Activated CD8-positive, alpha-beta memory T cell treated with anti-CD3 and anti-CD28 coated beads, Interleukin-2, amount 50 U/mL, for 24 hours (primary cell): ENCODE measurements around the gene LGI4.
"Not testable (repeated sequence)": the region's sequence is repeated elsewhere in the genome, so short reads cannot be mapped to it uniquely, and the experiment has no call there.

Experiments used
- DNase-seq: peaks from one replicate; pipeline ENCODE4 v3.0.0-alpha.2; 2020; ENCODE audit errors: extremely low read depth

The LGI4 gene

DNA sequence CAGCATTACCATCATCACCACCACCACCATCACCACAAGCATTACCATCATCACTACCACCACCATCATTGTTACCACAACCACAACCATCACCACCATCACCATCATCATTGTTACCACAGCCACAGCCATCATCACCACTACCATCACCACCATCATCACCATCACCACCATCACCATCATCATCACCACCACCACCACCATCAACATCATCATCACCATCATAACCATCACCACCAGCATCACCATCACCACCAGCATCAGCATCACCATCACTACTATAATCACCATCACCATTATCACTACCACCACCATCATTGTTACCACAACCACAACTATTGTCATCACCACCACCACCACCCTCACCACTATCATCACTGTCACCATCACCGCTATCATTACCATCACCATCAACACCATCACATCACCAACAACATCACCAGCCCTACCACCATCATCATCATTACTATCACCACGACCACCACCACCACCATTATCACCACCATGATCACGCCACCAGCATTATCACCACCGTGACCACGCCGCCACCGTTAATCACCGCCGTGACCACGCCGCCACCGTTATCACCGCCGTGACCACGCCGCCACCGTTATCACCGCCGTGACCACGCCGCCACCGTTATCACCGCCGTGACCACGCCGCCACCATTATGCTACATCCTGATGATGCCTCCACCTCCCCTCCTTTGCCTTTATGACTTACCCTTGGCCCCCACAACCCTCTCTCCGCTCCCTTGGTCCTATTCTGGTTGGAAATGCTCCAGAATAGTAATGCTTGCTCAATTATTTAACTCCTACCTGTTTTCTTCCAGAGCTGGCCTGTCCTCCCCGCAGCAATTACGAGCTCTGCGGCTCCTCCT is 29.2 kb downstream of the LGI4 start:
- no peak for DNase-seq

DNA sequence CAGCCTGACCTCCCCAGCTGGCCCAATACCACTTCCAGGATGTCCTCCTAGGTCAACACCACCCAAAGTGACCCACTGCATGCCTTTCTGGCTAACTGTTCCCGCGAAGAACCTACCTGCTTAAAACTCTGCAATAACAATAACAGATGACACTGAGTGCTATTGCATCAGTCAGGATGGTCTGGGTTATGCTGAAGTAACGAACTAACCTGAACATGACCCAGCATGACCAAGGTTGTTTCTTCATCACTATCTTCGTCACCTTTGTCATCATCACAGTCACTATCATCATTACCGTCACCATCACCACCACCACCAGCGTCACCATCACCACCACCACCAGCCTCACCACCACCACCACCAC is 29.8 kb downstream of the LGI4 start:
- no peak for DNase-seq

- no peak for DNase-seq
Measured at GRCh38 chr19:35104361-35104760, 30.5 kb downstream of the LGI4 start.

DNA sequence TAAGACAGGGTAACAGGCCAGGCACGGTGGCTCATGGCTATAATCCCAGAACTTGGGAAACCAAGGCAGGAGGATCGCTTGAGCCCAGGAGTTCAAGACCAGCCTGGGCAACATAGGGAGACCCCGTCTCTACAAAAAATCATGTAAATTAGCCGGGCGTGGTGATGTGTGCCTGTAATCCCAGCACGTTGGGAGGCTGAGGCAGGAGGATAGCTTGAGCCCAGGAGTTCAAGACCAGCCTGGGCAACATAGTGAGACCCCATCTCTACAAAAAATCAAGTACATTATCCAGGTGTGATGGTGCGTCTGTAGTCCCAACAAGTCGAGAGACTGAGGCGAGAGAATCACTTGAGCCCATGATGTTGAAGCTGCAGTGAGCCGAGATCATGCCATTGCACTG is 31.2 kb downstream of the LGI4 start:
- not testable (repeated sequence) for DNase-seq

DNA sequence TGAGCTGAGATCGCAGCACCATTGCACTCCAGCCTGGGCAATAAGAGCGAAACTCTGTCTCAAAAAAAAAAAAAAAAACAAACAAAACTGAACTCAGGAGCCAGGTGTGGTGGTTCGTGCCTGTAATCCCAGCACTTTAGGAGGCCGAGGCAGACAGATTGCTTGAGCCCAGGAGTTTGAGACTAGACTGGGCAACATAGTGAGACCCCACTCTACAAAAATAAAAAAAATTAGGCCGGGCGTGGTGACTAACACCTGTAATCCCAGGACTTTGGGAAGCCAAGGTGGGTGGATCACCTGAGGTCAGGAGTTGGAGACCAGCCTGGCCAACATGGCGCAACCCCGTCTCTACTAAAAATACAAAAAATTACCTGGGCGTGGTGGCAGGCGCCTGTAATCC is 32.9 kb downstream of the LGI4 start:
- DNase-seq = not testable (repeated sequence)

GRCh38 chr19:35100588-35101533 is 34.0 kb downstream of the LGI4 start:
- DNase-seq = no peak

- DNase-seq = no peak
Measured at GRCh38 chr19:35099897-35100275, 35.0 kb downstream of the LGI4 start.

DNA sequence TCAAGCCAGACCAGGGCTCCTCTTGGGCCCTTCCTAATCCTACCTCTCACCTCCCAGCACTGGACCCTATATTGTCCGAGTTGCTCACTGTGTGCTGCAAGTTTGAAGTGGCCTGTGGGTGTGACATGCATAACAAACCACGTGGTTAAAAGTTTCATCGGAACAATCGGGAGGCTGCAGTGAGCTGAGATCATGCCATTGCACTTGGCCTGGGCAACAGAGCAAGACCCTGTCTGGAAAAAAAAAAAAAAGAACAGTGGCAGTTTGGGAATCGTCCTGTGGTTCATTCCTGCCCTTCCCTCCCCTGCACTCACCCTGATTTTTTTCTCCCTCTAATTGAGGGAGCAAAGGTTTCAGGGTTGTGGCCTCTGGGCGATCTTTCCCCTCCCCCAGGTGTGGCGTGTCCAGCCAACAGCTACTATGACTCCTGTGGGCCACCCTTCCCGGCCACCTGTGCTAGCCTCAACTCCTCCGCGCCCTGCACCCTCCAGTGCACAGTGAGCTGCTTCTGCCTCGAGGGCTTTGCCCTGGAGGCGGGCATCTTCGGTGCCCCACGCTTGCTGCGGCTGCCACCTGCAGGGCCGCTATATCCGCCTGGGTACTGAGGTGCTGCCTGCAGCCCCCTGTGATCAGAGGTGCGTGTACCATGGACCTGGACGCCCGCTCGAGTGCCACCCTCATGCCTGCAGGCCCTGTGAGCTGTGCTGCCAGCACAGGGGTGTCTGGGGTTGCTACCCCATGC is 35.5 kb downstream of the LGI4 start:
- DNase-seq = no peak

- DNase-seq = no peak
Measured at GRCh38 chr19:35098413-35099049, 36.3 kb downstream of the LGI4 start.

DNA sequence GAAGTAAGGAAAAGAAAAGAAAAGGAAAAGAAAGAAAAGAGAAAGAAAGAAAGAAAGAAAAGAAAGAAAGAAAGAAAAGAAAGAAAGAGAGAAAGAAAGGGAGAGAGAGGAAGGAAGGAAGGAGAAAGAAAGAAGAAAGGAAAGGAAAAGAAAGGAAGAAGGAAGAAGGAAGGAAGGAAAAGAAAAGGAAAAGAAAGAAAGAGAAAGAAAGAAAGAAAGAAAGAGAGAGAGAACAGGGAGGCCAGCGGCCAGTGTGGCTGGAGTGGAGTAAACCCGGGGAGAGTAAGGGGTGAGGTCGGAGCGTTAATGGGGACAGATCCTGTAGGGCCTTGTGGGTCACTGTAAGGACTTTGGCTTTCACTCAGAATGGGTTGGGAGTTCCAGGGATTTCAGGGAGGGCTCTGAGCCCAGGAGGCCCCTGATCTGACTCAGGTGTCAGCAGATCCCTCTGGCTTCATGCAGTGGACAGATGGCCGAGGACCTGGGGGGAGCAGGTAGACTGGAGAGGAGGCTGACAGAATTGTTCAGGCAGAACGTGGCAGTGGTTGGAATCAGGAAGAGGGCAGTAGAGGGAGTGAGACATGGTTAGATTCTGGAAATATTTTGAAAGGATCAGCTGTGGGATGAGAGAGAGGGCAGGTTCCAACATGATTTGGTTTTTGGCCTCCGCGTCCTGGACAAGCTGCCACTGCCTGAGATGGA is 39.0 kb downstream of the LGI4 start:
- DNase-seq = no peak

DNA sequence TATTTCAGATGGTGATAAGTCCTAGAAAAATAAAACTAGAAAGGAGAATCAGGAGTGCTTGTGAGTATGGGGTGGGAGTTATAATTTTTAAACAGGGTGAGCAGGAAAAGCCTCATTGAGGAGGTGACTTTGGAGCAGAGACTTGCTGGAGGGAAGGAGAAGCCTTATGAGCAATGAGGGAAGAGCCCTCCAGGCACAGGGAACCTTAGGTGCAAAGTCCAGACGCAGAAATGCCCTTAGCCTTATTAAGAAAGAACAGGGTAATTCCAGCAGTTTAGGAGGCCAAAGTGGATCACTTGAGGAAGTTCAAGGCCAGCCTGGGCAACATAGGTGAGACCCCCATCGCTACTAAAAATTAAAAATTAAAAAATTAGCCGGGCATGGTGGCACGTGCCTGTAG is 40.2 kb downstream of the LGI4 start:
- no peak for DNase-seq

DNA sequence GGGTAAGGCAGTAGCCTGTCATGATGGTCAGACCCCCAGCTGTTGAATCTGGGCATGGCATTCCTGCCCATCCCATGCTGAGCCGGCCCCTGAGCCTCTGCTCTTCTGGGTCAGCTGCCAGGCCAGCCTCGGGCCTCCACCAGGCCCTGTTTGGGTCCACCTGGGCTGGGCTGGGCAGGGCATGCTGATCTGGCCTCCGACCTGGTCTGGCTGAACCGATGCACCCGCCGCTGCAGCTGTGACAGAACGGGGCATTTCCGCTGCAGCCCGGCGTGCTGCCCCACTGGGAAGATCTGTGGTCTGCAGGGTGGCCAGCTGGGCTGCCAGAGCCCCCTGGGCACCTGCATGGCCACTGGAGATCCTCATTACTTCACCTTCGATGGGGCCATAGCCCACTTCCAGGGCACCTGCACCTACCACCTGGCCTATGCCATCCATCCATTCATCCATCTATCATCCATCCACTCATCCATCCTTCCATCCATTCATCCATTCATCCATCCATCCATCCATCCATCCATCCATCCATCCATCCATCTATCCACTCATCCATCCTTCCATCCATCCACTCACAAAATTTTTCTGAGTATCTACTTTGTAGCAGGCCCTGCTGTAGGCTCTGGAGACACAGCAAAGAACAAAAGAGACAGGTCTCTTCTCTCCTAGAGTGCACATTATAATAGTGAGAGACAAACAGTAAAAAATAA is 40.8 kb downstream of the LGI4 start:
- DNase-seq = no peak

GRCh38 chr19:35093430-35093829 is 41.4 kb downstream of the LGI4 start:
- DNase-seq = no peak

DNA sequence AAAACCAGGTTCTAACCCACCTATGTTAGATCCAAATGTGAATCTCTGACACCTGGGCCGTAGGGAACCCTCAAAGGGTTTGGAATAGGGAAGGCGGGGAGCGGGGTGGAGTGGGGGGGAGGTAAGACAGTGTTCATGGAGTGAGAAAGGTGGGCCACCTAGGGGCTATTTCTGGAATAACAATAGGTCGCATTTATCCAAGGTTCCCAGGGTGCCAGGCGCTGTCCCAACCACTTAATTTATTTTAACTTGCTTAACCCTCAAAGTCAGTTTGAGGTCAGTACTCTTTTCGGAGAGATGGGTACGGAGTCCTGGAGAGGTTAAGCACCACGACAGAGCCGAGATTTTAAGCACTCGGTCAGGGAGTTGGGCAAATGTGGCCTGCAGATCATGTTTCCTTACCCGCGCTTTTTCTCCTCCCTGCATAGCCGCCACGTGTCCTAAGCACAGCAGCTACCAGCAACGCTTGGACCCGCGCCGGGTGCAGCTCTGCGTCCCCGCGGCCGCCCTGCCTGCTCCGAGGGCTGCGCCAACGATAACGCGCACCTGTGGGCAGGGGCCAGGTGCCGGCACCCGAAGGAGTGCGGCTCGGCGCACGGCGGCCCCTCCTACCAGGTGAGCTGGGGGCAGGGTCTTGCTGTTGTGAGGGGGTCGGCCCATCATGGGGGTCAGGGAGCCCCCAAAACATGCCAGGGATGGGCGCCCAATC is 44.2 kb downstream of the LGI4 start:
- DNase-seq = peak; percentile 6

GRCh38 chr19:35090160-35090505 is 44.7 kb downstream of the LGI4 start:
- DNase-seq = no peak

GRCh38 chr19:35089554-35089953 is 45.3 kb downstream of the LGI4 start:
- DNase-seq = no peak

DNA sequence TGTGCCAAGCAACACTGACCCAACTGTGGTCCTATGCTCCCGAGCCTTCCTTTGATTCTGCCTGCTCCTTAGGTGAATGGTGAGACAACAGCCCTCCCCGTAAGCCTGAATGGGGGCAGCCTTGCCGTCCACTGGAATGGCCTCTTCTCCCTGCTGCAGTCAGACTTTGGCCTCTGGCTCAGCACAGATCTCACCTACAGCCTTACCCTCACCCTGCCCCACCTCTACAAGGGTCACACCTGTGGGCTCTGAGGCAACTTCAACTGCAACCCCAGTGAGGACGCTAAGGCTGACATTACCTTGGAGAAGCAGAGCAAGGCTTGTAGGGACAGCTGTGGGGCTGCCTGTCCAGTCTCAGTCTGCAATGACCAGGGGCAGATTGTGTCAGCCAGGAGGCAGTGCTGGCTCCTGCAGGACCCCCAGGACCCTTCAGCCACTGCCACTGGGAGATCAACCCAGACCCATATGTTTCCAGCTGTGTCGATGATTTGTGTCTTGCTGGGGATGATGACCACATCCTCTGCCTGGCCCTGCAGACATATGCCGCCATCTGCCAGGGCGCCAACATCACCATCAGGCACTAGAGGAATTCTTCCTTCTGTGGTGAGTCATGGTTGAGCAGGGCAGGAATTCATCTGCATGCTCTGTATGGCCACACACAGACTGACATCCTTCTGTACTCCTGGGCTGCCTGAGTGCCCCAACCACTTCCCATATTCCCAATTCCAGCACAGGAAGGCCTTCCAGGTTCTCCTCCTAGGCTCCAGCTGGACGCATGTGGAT is 46.5 kb downstream of the LGI4 start:
- no peak for DNase-seq

DNA sequence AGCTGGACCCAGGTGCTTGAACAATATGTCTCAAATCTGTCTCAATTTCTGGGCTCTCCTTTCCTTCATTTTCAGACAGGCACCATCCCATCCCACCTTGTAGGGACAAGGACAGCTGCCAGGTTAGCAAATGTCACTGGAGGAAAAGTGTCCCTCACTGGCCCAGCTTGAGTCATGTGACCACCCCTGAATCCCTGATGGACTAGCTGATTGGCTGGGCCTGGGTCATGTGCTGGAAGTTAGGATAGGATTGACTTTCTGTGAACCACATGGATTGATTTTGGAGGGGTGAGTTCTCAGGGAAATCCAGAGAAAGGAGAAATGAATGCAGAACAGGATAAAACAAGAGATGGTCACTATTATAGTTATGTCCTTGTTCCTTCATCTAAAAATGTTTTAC is 47.5 kb downstream of the LGI4 start:
- no peak for DNase-seq

DNA sequence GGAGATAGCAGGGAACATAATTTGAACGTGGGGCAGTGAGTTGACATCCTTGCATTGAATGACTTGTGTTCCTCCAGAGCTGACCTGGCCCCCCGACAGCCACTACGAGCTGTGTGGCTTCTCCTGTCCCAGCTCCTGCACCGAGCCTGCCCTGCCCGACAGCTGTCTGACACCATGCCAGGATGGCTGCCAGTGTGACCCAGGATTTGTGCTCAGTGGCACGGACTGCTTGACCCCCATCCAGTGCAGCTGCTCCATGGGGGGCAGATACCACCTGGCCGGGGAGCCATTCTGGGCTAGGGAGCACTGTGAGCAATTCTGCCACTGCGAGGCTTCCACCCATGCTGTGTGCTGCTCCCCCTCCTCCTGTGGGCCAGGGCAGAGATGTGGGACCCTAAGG is 48.4 kb downstream of the LGI4 start:
- no peak for DNase-seq
